Breast epithelium (tissue), 3 donors: ENCODE data around the gene NTSR2.

ENCODE experiments used
- CTCF ChIP-seq, 3 donors: fragments of 450-650 bp; IDR thresholded peaks; one replicate each; pipeline ENCODE4 v1.5.1; 2016 to 2017; ENCODE audit warnings: antibody characterized with exemption in 3 of 3, mild to moderate bottlenecking in 3 of 3, moderate library complexity in 3 of 3
- POLR2A ChIP-seq: fragments of 450-650 bp; IDR thresholded peaks from one replicate; pipeline ENCODE4 v1.6.1; 2016; ENCODE audit warnings: antibody characterized with exemption, mild to moderate bottlenecking, moderate library complexity
- POLR2AphosphoS5 ChIP-seq, 3 donors: sonication (generic); formaldehyde crosslinking; IDR thresholded peaks; one replicate each; pipeline ENCODE4 v1.6.1; 2017; ENCODE audit warnings: antibody characterized with exemption in 3 of 3

- no peak for TF ChIP-seq CTCF (IDR thresholded peaks at IDR 0.05)
- no peak for TF ChIP-seq POLR2A
- no peak for TF ChIP-seq POLR2AphosphoS5 (IDR thresholded peaks at IDR 0.05)
Measured at GRCh38 chr2:11684894-11685460, 15.0 kb upstream of the NTSR2 start.
